CD14-positive monocyte (primary cell): ENCODE data around the gene VOPP1. TPM values are rescaled to one million over a fixed set of nuclear protein-coding genes. Genes with fewer than 3 reads are reported as not detected.

Experiments used
- DNase-seq, 3 donors: peaks; one replicate each; pipeline ENCODE4 v3.0.0-alpha.2; 2011 to 2022
- H2AFZ ChIP-seq: 2 replicates; pipeline ENCODE4 v1.6.0; 2012; ENCODE audit warnings: mild to moderate bottlenecking, low read depth, low read length, inconsistent platforms; ENCODE audit not compliant: insufficient read depth, poor library complexity, severe bottlenecking
- H3K27ac ChIP-seq, 2 donors: 1 replicate in 1 of 2; 2 replicates in 1 of 2; pipeline ENCODE4 v1.5.1; 2012 to 2013; ENCODE audit warnings: low read length in 2 of 2, control low read depth in 1 of 2, inconsistent platforms in 1 of 2, low read depth in 1 of 2, mild to moderate bottlenecking in 1 of 2
- H3K27me3 ChIP-seq, 2 donors: one replicate each; pipeline versions ENCODE4 v1.6.0 to v1.6.1; 2011 to 2013; ENCODE audit warnings: low read length in 2 of 2; ENCODE audit not compliant: control insufficient read depth in 2 of 2, insufficient read depth in 2 of 2
- H3K36me3 ChIP-seq, 2 donors: replicated peaks in 1 of 2; 1 replicate in 1 of 2; 2 replicates in 1 of 2; pipeline versions ENCODE4 v1.5.1 to v1.6.1; 2012 to 2013; ENCODE audit warnings: low read length in 2 of 2, control low read depth in 1 of 2, inconsistent platforms in 1 of 2, mild to moderate bottlenecking in 1 of 2; ENCODE audit not compliant: insufficient read depth in 2 of 2, control insufficient read depth in 1 of 2
- H3K4me1 ChIP-seq, 2 donors: 1 replicate in 1 of 2; 2 replicates in 1 of 2; pipeline versions ENCODE4 v1.5.1 to v1.6.1; 2012 to 2013; ENCODE audit warnings: low read length in 2 of 2, control low read depth in 1 of 2, inconsistent platforms in 1 of 2, mild to moderate bottlenecking in 1 of 2, moderate library complexity in 1 of 2; ENCODE audit not compliant: insufficient read depth in 2 of 2, control insufficient read depth in 1 of 2
- H3K4me2 ChIP-seq: replicated peaks from 2 replicates; pipeline ENCODE3; 2012; ENCODE audit warnings: low read length, moderate library complexity, mild to moderate bottlenecking; ENCODE audit not compliant: poor library complexity, severe bottlenecking; ENCODE audit errors: extremely low read depth
- H3K4me3 ChIP-seq, 3 experiments: fragments of 200-600 bp in 1 of 3; sonication (generic) in 1 of 3; replicated peaks in 1 of 3; 1 replicate in 2 of 3; 2 replicates in 1 of 3; pipeline ENCODE4 v1.5.1; 2011 to 2013; ENCODE audit warnings: low read length in 3 of 3, mild to moderate bottlenecking in 3 of 3, control low read depth in 2 of 3, low read depth in 2 of 3, inconsistent platforms in 1 of 3, moderate library complexity in 1 of 3
- H3K79me2 ChIP-seq: 2 replicates; pipeline ENCODE4 v1.6.0; 2012; ENCODE audit warnings: mild to moderate bottlenecking, control low read depth, inconsistent platforms, low read length, moderate library complexity; ENCODE audit not compliant: insufficient read depth
- H3K9ac ChIP-seq: 2 replicates; pipeline ENCODE4 v1.6.0; 2017; ENCODE audit warnings: low read length, mild to moderate bottlenecking; ENCODE audit not compliant: insufficient read depth, poor library complexity, severe bottlenecking
- H3K9me3 ChIP-seq, 2 donors: replicated peaks in 1 of 2; 1 replicate in 1 of 2; 2 replicates in 1 of 2; pipeline versions ENCODE4 v1.5.1 to v1.6.1; 2012 to 2013; ENCODE audit warnings: low read length in 2 of 2, control low read depth in 1 of 2; ENCODE audit not compliant: control insufficient read depth in 1 of 2, insufficient read depth in 1 of 2
- H4K20me1 ChIP-seq: 2 replicates; pipeline ENCODE4 v1.6.0; 2012; ENCODE audit warnings: mild to moderate bottlenecking, low read length, control low read depth, moderate library complexity; ENCODE audit not compliant: insufficient read depth
- H3K27ac Mint-ChIP-seq, 7 donors: one replicate each; pipeline ENCODE4 v1.8.0; 2020; ENCODE audit warnings: mild to moderate bottlenecking in 7 of 7, mixed read lengths in 7 of 7, moderate library complexity in 6 of 7, inconsistent platforms in 2 of 7
- H3K27me3 Mint-ChIP-seq, 3 donors: one replicate each; pipeline ENCODE4 v1.8.0; 2021 to 2022; ENCODE audit warnings: low read depth in 3 of 3, mild to moderate bottlenecking in 3 of 3, mixed read lengths in 3 of 3, moderate library complexity in 3 of 3, inconsistent platforms in 1 of 3
- H3K36me3 Mint-ChIP-seq, 2 donors: one replicate each; pipeline ENCODE4 v1.8.0; 2020; ENCODE audit warnings: mixed read lengths in 2 of 2, inconsistent platforms in 1 of 2, mild to moderate bottlenecking in 1 of 2
- H3K4me1 Mint-ChIP-seq: one replicate; pipeline ENCODE4 v1.8.0; 2020; ENCODE audit warnings: mild to moderate bottlenecking, mixed read lengths
- H3K4me3 Mint-ChIP-seq, 2 donors: one replicate each; pipeline ENCODE4 v1.8.0; 2020; ENCODE audit warnings: mild to moderate bottlenecking in 2 of 2, mixed read lengths in 2 of 2, moderate library complexity in 1 of 2
- H3K9me3 Mint-ChIP-seq, 7 donors: one replicate each; pipeline ENCODE4 v1.8.0; 2020 to 2022; ENCODE audit warnings: mixed read lengths in 7 of 7, mild to moderate bottlenecking in 6 of 7, moderate library complexity in 6 of 7, inconsistent platforms in 2 of 7
- CTCF ChIP-seq: fragments of 200-600 bp; IDR thresholded peaks from one replicate; pipeline ENCODE4 v1.8.0; 2022; ENCODE audit warnings: antibody characterized with exemption, mild to moderate bottlenecking
- WGBS: methylation state at CpG from one replicate; pipeline ENCODE4 v1.1.5; 2013; ENCODE audit warnings: missing lambda C conversion rate; ENCODE audit not compliant: insufficient coverage; 5-methylcytosine and 5-hydroxymethylcytosine counted together
- intact Hi-C, 2 donors: fragments of 100-400 bp; cut with micrococcal nuclease; formaldehyde crosslinking; loops; one replicate each; pipeline versions ENCODE4 v1.15.0 to v1.15.1; 2023
- polyA plus RNA-seq, 3 donors: library from polyadenylated mRNA; depleted of rRNA in 1 of 3; unstranded in 2 of 3; stranded (reverse) in 1 of 3; fragments of 300-500 nt in 2 of 3; fragments of >200 nt in 1 of 3; fragmentation: Illumina TruSeq in 2 of 3; gene quantifications; 1 replicate in 2 of 3; 2 replicates in 1 of 3; pipeline ENCODE4 v1.2.3, GENCODE V29; 2012 to 2021

The VOPP1 gene
- polyA plus RNA-seq, 3 donors: 16.7 to 22.1 (median 18.0) TPM

GRCh38 chr7:55483046-55483445 lies 89.3 kb downstream of the VOPP1 start:
- no peak overlapping the region for H3K4me2 ChIP-seq
- no peaks in the 10 kb centered on the region for H3K79me2 ChIP-seq
- intact Hi-C loops: no loop called here
- no peaks in the 10 kb centered on the region for H3K4me1 ChIP-seq
- no peak for TF ChIP-seq CTCF
- H3K9ac ChIP-seq: no peak overlapping the region
- H3K36me3 ChIP-seq: peaks cover 14 to 51% of the 10 kb centered on the region in 2 donors
- H2AFZ ChIP-seq: no peak overlapping the region
- Mint-ChIP-seq H3K27me3 (peaks cover 0 to 2% (median under 1%) of the 10 kb centered on the region in 3 donors), H3K4me3 (no peak overlapping the region), H3K9me3 (no peaks in the 10 kb centered on the region), H3K36me3 (peaks cover 49 to 51% of the 10 kb centered on the region in 2 donors), H3K4me1 (no peaks in the 10 kb centered on the region), H3K27ac (peak overlapping the region in 1 of 7 donors; percentile 81)
- H3K27ac ChIP-seq: peak overlapping the region in 1 of 2 donors; percentile 18
- no peak overlapping the region for H3K4me3 ChIP-seq
- H4K20me1 ChIP-seq: peaks cover 5% of the 10 kb centered on the region
- WGBS: 96% methylated on average over 2 of the region's 6 CpGs
- no peak for DNase-seq
- H3K9me3 ChIP-seq: no peaks in the 10 kb centered on the region
- H3K27me3 ChIP-seq: no peaks in the 10 kb centered on the region

- TF ChIP-seq CTCF: no peak
- Histone ChIP-seq H3K36me3 (peaks cover 5 to 49% of the 10 kb centered on the region in 2 donors), H3K27me3 (no peaks in the 10 kb centered on the region), H3K9ac (no peak overlapping the region), H3K9me3 (no peaks in the 10 kb centered on the region), H3K79me2 (no peaks in the 10 kb centered on the region), H3K4me3 (no peak overlapping the region), H2AFZ (no peak overlapping the region), H3K27ac (no peak overlapping the region), H3K4me1 (no peaks in the 10 kb centered on the region), H4K20me1 (peaks cover 9% of the 10 kb centered on the region), H3K4me2 (no peak overlapping the region)
- WGBS: 100% methylated on average over 1 of the region's 2 CpGs
- H3K9me3 Mint-ChIP-seq: no peaks in the 10 kb centered on the region
- no peaks in the 10 kb centered on the region for H3K4me1 Mint-ChIP-seq
- no peak overlapping the region for H3K4me3 Mint-ChIP-seq
- H3K27me3 Mint-ChIP-seq: peaks cover 0 to under 1% (median 0%) of the 10 kb centered on the region in 3 donors
- intact Hi-C loops: no loop called here
- H3K27ac Mint-ChIP-seq: peak overlapping the region in 1 of 7 donors; percentile 34
- no peak for DNase-seq
- H3K36me3 Mint-ChIP-seq: peaks cover 44 to 46% of the 10 kb centered on the region in 2 donors
Measured at GRCh38 chr7:55481155-55481554, 91.1 kb downstream of the VOPP1 start.
